GM23338 (cell line): ENCODE results near the gene RAB12. TPM values are rescaled to one million over a fixed set of nuclear protein-coding genes. Genes with fewer than 3 reads are reported as not detected.

Experiments used
- ATAC-seq: fragments of 200-7000 bp; cut with Tn5 transposase; 3 replicates; pipeline ENCODE4 v1.9.1; 2020
- DNase-seq: peaks from one replicate; pipeline ENCODE4 v3.0.0-alpha.2; 2015; ENCODE audit warnings: low spot score
- H2AFZ ChIP-seq: fragments of 200-600 bp; sonication (generic); 2 replicates; pipeline ENCODE4 v1.8.0; 2016; ENCODE audit warnings: antibody characterized with exemption, mild to moderate bottlenecking, moderate library complexity
- H3F3A ChIP-seq: fragments of 200-600 bp; sonication (generic); replicated peaks from 2 replicates; pipeline ENCODE4 v1.8.0; 2017; ENCODE audit warnings: antibody characterized with exemption, mixed run types, low read depth
- H3K27ac ChIP-seq: fragments of 200-600 bp; sonication (generic); 2 replicates; pipeline ENCODE4 v1.6.1; 2016; ENCODE audit warnings: low read depth
- H3K27me3 ChIP-seq: fragments of 200-600 bp; sonication (generic); 2 replicates; pipeline ENCODE4 v1.8.0; 2016; ENCODE audit warnings: mild to moderate bottlenecking, mixed run types, moderate library complexity; ENCODE audit not compliant: insufficient read depth
- H3K36me3 ChIP-seq: fragments of 200-600 bp; sonication (generic); 2 replicates; pipeline ENCODE4 v1.8.0; 2016; ENCODE audit warnings: mild to moderate bottlenecking; ENCODE audit not compliant: insufficient read depth
- H3K4me1 ChIP-seq: fragments of 200-600 bp; sonication (generic); 2 replicates; pipeline ENCODE4 v1.8.0; 2016; ENCODE audit warnings: mild to moderate bottlenecking, moderate library complexity; ENCODE audit not compliant: insufficient read depth
- H3K4me2 ChIP-seq: fragments of 200-600 bp; sonication (generic); 2 replicates; pipeline ENCODE4 v1.7.1; 2017; ENCODE audit warnings: mixed run types
- H3K4me3 ChIP-seq: fragments of 200-600 bp; sonication (generic); 2 replicates; pipeline ENCODE4 v1.6.1; 2016; ENCODE audit warnings: mixed run types
- H3K79me2 ChIP-seq: fragments of 200-600 bp; sonication (generic); replicated peaks from 2 replicates; pipeline ENCODE4 v1.8.0; 2017; ENCODE audit warnings: mild to moderate bottlenecking; ENCODE audit not compliant: insufficient read depth
- H3K9me2 ChIP-seq: fragments of 200-600 bp; sonication (generic); 2 replicates; pipeline ENCODE4 v1.8.0; 2017; ENCODE audit not compliant: insufficient read depth
- H4K20me1 ChIP-seq: fragments of 200-600 bp; sonication (generic); replicated peaks from 2 replicates; pipeline ENCODE4 v1.8.0; 2017; ENCODE audit warnings: mild to moderate bottlenecking; ENCODE audit not compliant: insufficient read depth
- H3K27ac Mint-ChIP-seq: 2 replicates; pipeline ENCODE4 v1.8.0; 2020; ENCODE audit warnings: inconsistent platforms, mild to moderate bottlenecking, moderate library complexity, mixed read lengths
- H3K27me3 Mint-ChIP-seq: 3 replicates; pipeline ENCODE4 v1.8.0; 2022; ENCODE audit warnings: low read depth, mild to moderate bottlenecking, moderate library complexity, mixed read lengths, inconsistent platforms; ENCODE audit not compliant: insufficient read depth, poor library complexity
- H3K36me3 Mint-ChIP-seq: 3 replicates; pipeline ENCODE4 v1.8.0; 2021; ENCODE audit warnings: low read depth, mild to moderate bottlenecking, inconsistent platforms, moderate library complexity, mixed read lengths
- H3K4me1 Mint-ChIP-seq: 3 replicates; pipeline ENCODE4 v1.8.0; 2020; ENCODE audit warnings: mild to moderate bottlenecking, inconsistent platforms, mixed read lengths
- H3K4me3 Mint-ChIP-seq: 3 replicates; pipeline ENCODE4 v1.8.0; 2021; ENCODE audit warnings: moderate library complexity, mild to moderate bottlenecking, inconsistent platforms, mixed read lengths
- H3K9me3 Mint-ChIP-seq: 3 replicates; pipeline ENCODE4 v1.8.0; 2020; ENCODE audit warnings: moderate library complexity, mild to moderate bottlenecking, inconsistent platforms, mixed read lengths
- CTCF ChIP-seq, 2 experiments: fragments of 200-600 bp in 1 of 2; sonication (generic) in 1 of 2; conservative IDR thresholded peaks; 2 replicates each; pipeline versions ENCODE4 v1.5.1 to v1.6.1; 2016 to 2017; ENCODE audit warnings: antibody characterized with exemption in 2 of 2, low read depth in 2 of 2, mild to moderate bottlenecking in 2 of 2, moderate library complexity in 1 of 2
- ETS1 ChIP-seq: IDR thresholded peaks from 2 replicates; pipeline ENCODE4 v1.6.1; 2016; ENCODE audit warnings: antibody characterized with exemption
- EZH2 ChIP-seq: fragments of 200-600 bp; sonication (generic); IDR thresholded peaks from one replicate; pipeline ENCODE4 v1.8.0; 2017; ENCODE audit warnings: antibody characterized with exemption, mild to moderate bottlenecking, low read depth; ENCODE audit not compliant: unreplicated experiment
- NANOG ChIP-seq: IDR thresholded peaks from 2 replicates; pipeline ENCODE4 v1.6.1; 2016; ENCODE audit warnings: antibody characterized with exemption, borderline replicate concordance
- REST ChIP-seq: IDR thresholded peaks from one replicate; pipeline ENCODE4 v1.6.1; 2018; ENCODE audit warnings: antibody characterized with exemption; ENCODE audit not compliant: unreplicated experiment
- ZNF114 ChIP-seq: fragments of 250-450 bp; sonication (Bioruptor Pico); IDR thresholded peaks from 2 replicates; pipeline ENCODE4 v1.5.0; 2020; ENCODE audit warnings: mild to moderate bottlenecking, moderate library complexity
- ZNF331 ChIP-seq: fragments of 250-450 bp; sonication (Bioruptor Pico); IDR thresholded peaks from 2 replicates; pipeline ENCODE4 v1.5.0; 2020; ENCODE audit warnings: low read depth, mild to moderate bottlenecking, moderate library complexity
- ZNF462 ChIP-seq: fragments of 250-450 bp; sonication (Bioruptor Pico); IDR thresholded peaks from 2 replicates; pipeline ENCODE4 v1.5.0; 2020; ENCODE audit warnings: mild to moderate bottlenecking, moderate library complexity
- polyA plus RNA-seq: library from polyadenylated mRNA; unstranded; fragments of >200 nt; fragmentation: Nextera tagmentation; extraction: Ambion mirVana; gene quantifications from 2 replicates; pipeline ENCODE4 v1.2.1, GENCODE V29; 2016
- total RNA-seq: library from RNA; depleted of rRNA; stranded (reverse); fragments of >200 nt; shearing (Covaris generic); gene quantifications from 2 replicates; pipeline ENCODE4 v1.2.3, GENCODE V29; 2014

RAB12 gene
- total and polyA plus RNA-seq, 2 experiments from 2014 or later = 16.7 to 80.4 TPM

GRCh38 chr18:8634508-8634907, 25.3 kb downstream of the RAB12 start (continued):
- no peak for TF ChIP-seq REST
- no peak for TF ChIP-seq ZNF462 (CRISPR knock-in tag)

DNA sequence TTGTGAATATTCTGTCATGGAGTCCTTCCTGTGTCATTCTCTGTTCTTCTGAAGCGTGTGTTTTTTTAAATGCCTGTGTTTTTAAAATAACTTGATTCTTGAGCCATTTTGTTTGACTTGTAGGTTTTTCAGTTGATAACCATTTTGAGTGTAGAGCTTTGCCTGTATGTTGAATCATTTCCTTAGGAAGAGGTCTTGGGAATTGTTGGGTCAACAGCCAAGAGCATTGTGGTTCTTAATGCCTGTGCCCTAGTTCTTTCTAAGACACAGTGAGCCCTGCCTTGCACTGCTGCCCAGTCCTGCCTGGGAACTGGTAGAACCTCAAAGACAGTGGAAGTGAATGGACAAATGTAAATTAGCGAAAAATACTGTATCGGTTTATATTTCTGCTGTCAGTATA, 25.9 kb downstream of the RAB12 start:
- peaks cover 43% of the 10 kb centered on the region for H3K4me1 Mint-ChIP-seq
- Histone ChIP-seq H3K27me3 (no peaks in the 10 kb centered on the region), H3K4me2 (no peak overlapping the region), H2AFZ (no peak overlapping the region), H4K20me1 (peaks cover 2% of the 10 kb centered on the region; the same call in 1 of the 2 replicates), H3K27ac (peak overlapping the region; percentile 72; the same call in 1 of the 2 replicates), H3K36me3 (peaks cover 46% of the 10 kb centered on the region), H3K9me2 (no peaks in the 10 kb centered on the region), H3K4me1 (peaks cover 26% of the 10 kb centered on the region), H3F3A (0 out of 2 replicates have a peak, but pooled peaks cover 3% of the 10 kb centered on the region), H3K4me3 (no peak overlapping the region), H3K79me2 (peaks cover 48% of the 10 kb centered on the region)
- ATAC-seq = no peak
- no peak for DNase-seq
- no peaks in the 10 kb centered on the region for H3K9me3 Mint-ChIP-seq
- peaks cover 97% of the 10 kb centered on the region for H3K36me3 Mint-ChIP-seq
- peaks cover 1% of the 10 kb centered on the region for H3K27me3 Mint-ChIP-seq
- H3K27ac Mint-ChIP-seq = peak overlapping the region; percentile 68; the same call in 1 of the 2 replicates
- H3K4me3 Mint-ChIP-seq = no peak overlapping the region
- TF ChIP-seq ETS1 (no peak), CTCF (conservative IDR thresholded peaks at IDR 0.05; ENCODE audit: low read depth in 2 of 2) (no peak), ZNF331 (CRISPR knock-in tag) (no peak), EZH2 (no peak), ZNF114 (no peak), NANOG (no peak), REST (no peak)
